HCT116 (cell line): ENCODE data around the gene GSTO1. TPM values are rescaled to one million over a fixed set of nuclear protein-coding genes. Genes with fewer than 3 reads are reported as not detected.

ENCODE experiments used
- ATAC-seq: fragments of 200-7000 bp; cut with Tn5 transposase; 2 replicates; pipeline ENCODE4 v1.9.1; 2020; ENCODE audit warnings: mild to moderate bottlenecking, moderate library complexity
- BruUV-seq: library from RNA; stranded (reverse); fragments of 400-500 nt; replicated peaks from 2 replicates; lab custom pipeline; 2021; lab: Mats Ljungman, UMichigan
- CTCF ChIA-PET: fragments of 300-600 bp; sonication (Branson Sonifier 250); formaldehyde crosslinking; loops from one replicate; lab custom pipeline; 2021; ENCODE audit warnings: antibody characterized with exemption; lab: Charles Lee
- POLR2A ChIA-PET: fragments of 300-600, 350-600 bp; sonication (Branson Sonifier 250); formaldehyde crosslinking; loops from one replicate; lab custom pipeline; 2021; ENCODE audit warnings: antibody characterized with exemption; lab: Charles Lee
- RAD21 ChIA-PET, 2 experiments: fragments of 300-600 bp; sonication (Branson Sonifier 250); formaldehyde crosslinking; loops; one replicate each; lab custom pipeline; 2023; ENCODE audit warnings: low total read pairs in 2 of 2; ENCODE audit not compliant: uncharacterized antibody in 2 of 2, unreplicated experiment in 2 of 2, low non-redundant PET in 1 of 2; lab: Charles Lee
- DNase-seq: peaks from one replicate; pipeline ENCODE4 v3.0.0-alpha.2; 2010; ENCODE audit warnings: low read depth, low spot score
- H2AFZ ChIP-seq: fragments of 200-600 bp; shearing (Covaris generic), sonication (generic); 2 replicates; pipeline ENCODE4 v1.6.1; 2017; ENCODE audit warnings: low read depth, mixed run types, mixed read lengths, antibody characterized with exemption, low read length; ENCODE audit not compliant: poor library complexity, severe bottlenecking
- H3K27ac ChIP-seq: 2 replicates; pipeline ENCODE4 v1.5.1; 2012; ENCODE audit warnings: low read depth, low read length
- H3K27me3 ChIP-seq: fragments of 200-600 bp; sonication (generic); 2 replicates; pipeline ENCODE4 v1.6.1; 2016; ENCODE audit warnings: mixed run types, low read length, mixed read lengths; ENCODE audit not compliant: insufficient read depth
- H3K36me3 ChIP-seq, 2 experiments: fragments of 200-500 bp in 1 of 2; fragments of 200-600 bp in 1 of 2; sonication (Bioruptor generic) in 1 of 2; sonication (generic) in 1 of 2; 2 replicates each; pipeline versions ENCODE4 v1.5.1 to v1.6.1; 2014 to 2016; ENCODE audit warnings: low read length in 2 of 2, inconsistent platforms in 1 of 2, mixed read lengths in 1 of 2, mixed run types in 1 of 2; ENCODE audit not compliant: insufficient read depth in 2 of 2, control insufficient read depth in 1 of 2
- H3K4me1 ChIP-seq, 2 experiments: fragments of 200-600 bp in 1 of 2; sonication (generic) in 1 of 2; 2 replicates each; pipeline versions ENCODE4 v1.5.1 to v1.6.1; 2012 to 2017; ENCODE audit warnings: low read length in 2 of 2, inconsistent platforms in 1 of 2, mild to moderate bottlenecking in 1 of 2, mixed read lengths in 1 of 2, mixed run types in 1 of 2, moderate library complexity in 1 of 2; ENCODE audit not compliant: insufficient read depth in 2 of 2, control insufficient read depth in 1 of 2
- H3K4me2 ChIP-seq: fragments of 200-600 bp; sonication (generic); 2 replicates; pipeline ENCODE4 v1.6.1; 2017; ENCODE audit warnings: mixed run types, low read length, mixed read lengths
- H3K4me3 ChIP-seq, 2 experiments: fragments of 200-600 bp in 1 of 2; sonication (generic) in 1 of 2; replicated peaks in 1 of 2; 2 replicates each; pipeline ENCODE4 v1.5.1; 2011 to 2016; ENCODE audit warnings: low read length in 2 of 2, control low read depth in 1 of 2, low read depth in 1 of 2, mild to moderate bottlenecking in 1 of 2, mixed read lengths in 1 of 2, mixed run types in 1 of 2
- H3K79me2 ChIP-seq: fragments of 200-600 bp; sonication (generic); 2 replicates; pipeline ENCODE4 v1.6.1; 2017; ENCODE audit warnings: mild to moderate bottlenecking, mixed run types, low read length, moderate library complexity, mixed read lengths; ENCODE audit not compliant: insufficient read depth
- H3K9ac ChIP-seq: fragments of 200-600 bp; sonication (generic); 2 replicates; pipeline ENCODE4 v1.6.1; 2016; ENCODE audit warnings: low read length, mixed read lengths
- H3K9me2 ChIP-seq: fragments of 200-600 bp; sonication (generic), shearing (Covaris generic); 2 replicates; pipeline ENCODE4 v1.6.1; 2017; ENCODE audit warnings: mixed run types, mild to moderate bottlenecking, moderate library complexity; ENCODE audit not compliant: insufficient read depth
- H3K9me3 ChIP-seq, 2 experiments: fragments of 200-500 bp in 1 of 2; fragments of 200-600 bp in 1 of 2; sonication (Bioruptor generic) in 1 of 2; sonication (generic) in 1 of 2; 2 replicates each; pipeline ENCODE4 v1.6.1; 2014 to 2017; ENCODE audit warnings: low read length in 2 of 2, mixed read lengths in 2 of 2, inconsistent platforms in 1 of 2, low read depth in 1 of 2, mild to moderate bottlenecking in 1 of 2, mixed run types in 1 of 2, moderate library complexity in 1 of 2; ENCODE audit not compliant: control insufficient read depth in 1 of 2, insufficient read depth in 1 of 2
- H4K20me1 ChIP-seq: fragments of 200-600 bp; sonication (generic), shearing (Covaris generic); 2 replicates; pipeline ENCODE4 v1.6.1; 2017; ENCODE audit warnings: mixed run types, mild to moderate bottlenecking, moderate library complexity; ENCODE audit not compliant: insufficient read depth
- CBX3 ChIP-seq: IDR thresholded peaks from 2 replicates; pipeline ENCODE4 v1.6.1; 2012; ENCODE audit warnings: low read depth
- CEBPB ChIP-seq: IDR thresholded peaks from 2 replicates; pipeline ENCODE4 v1.6.1; 2012; ENCODE audit warnings: low read depth
- ELF1 ChIP-seq: IDR thresholded peaks from 2 replicates; pipeline ENCODE4 v1.6.1; 2012; ENCODE audit warnings: low read depth, borderline replicate concordance
- EZH2 ChIP-seq: fragments of 200-600 bp; sonication (generic); IDR thresholded peaks from 2 replicates; pipeline ENCODE4 v1.6.1; 2017; ENCODE audit warnings: antibody characterized with exemption, mixed run types
- FOSL1 ChIP-seq: IDR thresholded peaks from 2 replicates; pipeline ENCODE4 v1.6.1; 2012; ENCODE audit warnings: low read depth
- JUND ChIP-seq: IDR thresholded peaks from 2 replicates; pipeline ENCODE4 v1.6.1; 2012
- POLR2AphosphoS5 ChIP-seq: IDR thresholded peaks from 2 replicates; pipeline ENCODE4 v1.6.1; 2011; ENCODE audit warnings: mild to moderate bottlenecking, low read depth, low read length, moderate library complexity
- RAD21 ChIP-seq: IDR thresholded peaks from 2 replicates; pipeline ENCODE4 v1.6.1; 2012; ENCODE audit warnings: low read depth, mild to moderate bottlenecking
- SIN3A ChIP-seq: IDR thresholded peaks from 2 replicates; pipeline ENCODE4 v1.6.1; 2012; ENCODE audit warnings: low read depth
- SP1 ChIP-seq: IDR thresholded peaks from 2 replicates; pipeline ENCODE4 v1.6.1; 2012; ENCODE audit warnings: low read depth
- SRF ChIP-seq: IDR thresholded peaks from 2 replicates; pipeline ENCODE4 v1.6.1; 2012; ENCODE audit warnings: low read depth
- YY1 ChIP-seq: IDR thresholded peaks from 2 replicates; pipeline ENCODE4 v1.6.1; 2011; ENCODE audit warnings: low read length, low read depth, moderate library complexity, mild to moderate bottlenecking; ENCODE audit not compliant: insufficient replicate concordance; ENCODE audit errors: extremely low read depth
- ZNF274 ChIP-seq: fragments of 200-500 bp; sonication (Bioruptor generic); IDR thresholded peaks from 2 replicates; pipeline ENCODE4 v1.6.1; 2014; ENCODE audit warnings: mild to moderate bottlenecking, low read depth, low read length, inconsistent platforms
- intact Hi-C: fragments of 100-400 bp; cut with micrococcal nuclease; formaldehyde crosslinking; loops from 2 replicates; pipeline ENCODE4 v1.10.0; 2022
- total RNA-seq: library from RNA; stranded (reverse); gene quantifications from one replicate; pipeline ENCODE4 v1.2.1, GENCODE V29; 2021; ENCODE audit not compliant: unreplicated experiment
- TF ChIP-seq, protein P1 (sequence below): IDR thresholded peaks from 2 replicates; pipeline ENCODE4 v1.6.1; 2012
- TF ChIP-seq, protein P2 (sequence below): IDR thresholded peaks from 2 replicates; pipeline ENCODE4 v1.6.1; 2012; ENCODE audit warnings: low read depth
- TF ChIP-seq, protein P3 (sequence below), 3 experiments: fragments of 200-600 bp in 1 of 3; sonication (generic) in 1 of 3; IDR thresholded peaks in 2 of 3; conservative IDR thresholded peaks in 1 of 3; 2 replicates each; pipeline ENCODE4 v1.5.1; 2012 to 2017; ENCODE audit warnings: low read depth in 2 of 3, low read length in 2 of 3, antibody characterized with exemption in 1 of 3, borderline replicate concordance in 1 of 3, control low read depth in 1 of 3, mild to moderate bottlenecking in 1 of 3, mixed read lengths in 1 of 3, mixed run types in 1 of 3, moderate library complexity in 1 of 3; ENCODE audit not compliant: insufficient read depth in 1 of 3
- TF ChIP-seq, protein P4 (sequence below): IDR thresholded peaks from 2 replicates; pipeline ENCODE4 v1.6.1; 2011; ENCODE audit warnings: mild to moderate bottlenecking, low read length, moderate library complexity; ENCODE audit not compliant: insufficient replicate concordance; ENCODE audit errors: extremely low read depth
- TF ChIP-seq, protein P5 (sequence below): IDR thresholded peaks from 2 replicates; pipeline ENCODE4 v1.6.1; 2012

The GSTO1 gene
- total RNA-seq, 1 experiment from 2014 or later, result 179 TPM

DNA sequence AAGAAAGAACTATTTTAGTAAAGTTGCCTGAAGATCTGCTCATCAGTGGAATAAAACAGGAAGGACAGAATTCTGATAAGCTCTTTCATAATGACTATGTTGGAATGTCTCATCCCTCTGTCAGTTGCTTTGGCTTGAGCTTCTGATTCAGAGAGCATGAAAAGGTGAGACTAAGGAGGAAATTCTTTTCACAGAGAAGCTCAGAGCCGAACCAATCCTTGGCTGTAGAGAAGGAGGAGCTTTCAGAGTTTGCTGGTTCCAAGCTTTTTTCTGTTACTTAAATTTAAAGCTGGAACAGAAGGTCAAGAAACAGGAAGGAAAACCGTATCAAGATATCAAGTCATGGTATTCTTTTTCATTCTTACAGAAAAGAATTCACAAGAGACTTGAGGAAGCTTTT is 38.3 kb downstream of the GSTO1 start:
- Histone ChIP-seq H3K9ac (no peak overlapping the region), H3K27me3 (no peaks in the 10 kb centered on the region), H3K9me3 (no peaks in the 10 kb centered on the region), H3K4me2 (no peak overlapping the region), H3K27ac (no peak overlapping the region), H3K4me3 (no peak overlapping the region), H3K79me2 (peaks cover 41% of the 10 kb centered on the region), H3K36me3 (peaks cover 9 to 11% of the 10 kb centered on the region in 2 experiments; a peak in 3 of 4 replicates), H3K9me2 (no peaks in the 10 kb centered on the region), H4K20me1 (peaks cover 11% of the 10 kb centered on the region; the same call in 1 of the 2 replicates), H2AFZ (no peak overlapping the region), H3K4me1 (peaks cover 3 to 5% of the 10 kb centered on the region in 2 experiments; a peak in 3 of 4 replicates)
- intact Hi-C loops, result loop anchor here (5.0 kb wide), 1 partner anchor 329 kb away; no protein-coding TSS in a partner anchor
- no peak for ATAC-seq
- no peak for TF ChIP-seq CBX3
- no peak for TF ChIP-seq ZNF274
- TF ChIP-seq, protein P1, sequence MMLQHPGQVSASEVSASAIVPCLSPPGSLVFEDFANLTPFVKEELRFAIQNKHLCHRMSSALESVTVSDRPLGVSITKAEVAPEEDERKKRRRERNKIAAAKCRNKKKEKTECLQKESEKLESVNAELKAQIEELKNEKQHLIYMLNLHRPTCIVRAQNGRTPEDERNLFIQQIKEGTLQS, result no peak
- TF ChIP-seq, protein P2, sequence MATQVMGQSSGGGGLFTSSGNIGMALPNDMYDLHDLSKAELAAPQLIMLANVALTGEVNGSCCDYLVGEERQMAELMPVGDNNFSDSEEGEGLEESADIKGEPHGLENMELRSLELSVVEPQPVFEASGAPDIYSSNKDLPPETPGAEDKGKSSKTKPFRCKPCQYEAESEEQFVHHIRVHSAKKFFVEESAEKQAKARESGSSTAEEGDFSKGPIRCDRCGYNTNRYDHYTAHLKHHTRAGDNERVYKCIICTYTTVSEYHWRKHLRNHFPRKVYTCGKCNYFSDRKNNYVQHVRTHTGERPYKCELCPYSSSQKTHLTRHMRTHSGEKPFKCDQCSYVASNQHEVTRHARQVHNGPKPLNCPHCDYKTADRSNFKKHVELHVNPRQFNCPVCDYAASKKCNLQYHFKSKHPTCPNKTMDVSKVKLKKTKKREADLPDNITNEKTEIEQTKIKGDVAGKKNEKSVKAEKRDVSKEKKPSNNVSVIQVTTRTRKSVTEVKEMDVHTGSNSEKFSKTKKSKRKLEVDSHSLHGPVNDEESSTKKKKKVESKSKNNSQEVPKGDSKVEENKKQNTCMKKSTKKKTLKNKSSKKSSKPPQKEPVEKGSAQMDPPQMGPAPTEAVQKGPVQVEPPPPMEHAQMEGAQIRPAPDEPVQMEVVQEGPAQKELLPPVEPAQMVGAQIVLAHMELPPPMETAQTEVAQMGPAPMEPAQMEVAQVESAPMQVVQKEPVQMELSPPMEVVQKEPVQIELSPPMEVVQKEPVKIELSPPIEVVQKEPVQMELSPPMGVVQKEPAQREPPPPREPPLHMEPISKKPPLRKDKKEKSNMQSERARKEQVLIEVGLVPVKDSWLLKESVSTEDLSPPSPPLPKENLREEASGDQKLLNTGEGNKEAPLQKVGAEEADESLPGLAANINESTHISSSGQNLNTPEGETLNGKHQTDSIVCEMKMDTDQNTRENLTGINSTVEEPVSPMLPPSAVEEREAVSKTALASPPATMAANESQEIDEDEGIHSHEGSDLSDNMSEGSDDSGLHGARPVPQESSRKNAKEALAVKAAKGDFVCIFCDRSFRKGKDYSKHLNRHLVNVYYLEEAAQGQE, result no peak
- TF ChIP-seq, protein P3, sequence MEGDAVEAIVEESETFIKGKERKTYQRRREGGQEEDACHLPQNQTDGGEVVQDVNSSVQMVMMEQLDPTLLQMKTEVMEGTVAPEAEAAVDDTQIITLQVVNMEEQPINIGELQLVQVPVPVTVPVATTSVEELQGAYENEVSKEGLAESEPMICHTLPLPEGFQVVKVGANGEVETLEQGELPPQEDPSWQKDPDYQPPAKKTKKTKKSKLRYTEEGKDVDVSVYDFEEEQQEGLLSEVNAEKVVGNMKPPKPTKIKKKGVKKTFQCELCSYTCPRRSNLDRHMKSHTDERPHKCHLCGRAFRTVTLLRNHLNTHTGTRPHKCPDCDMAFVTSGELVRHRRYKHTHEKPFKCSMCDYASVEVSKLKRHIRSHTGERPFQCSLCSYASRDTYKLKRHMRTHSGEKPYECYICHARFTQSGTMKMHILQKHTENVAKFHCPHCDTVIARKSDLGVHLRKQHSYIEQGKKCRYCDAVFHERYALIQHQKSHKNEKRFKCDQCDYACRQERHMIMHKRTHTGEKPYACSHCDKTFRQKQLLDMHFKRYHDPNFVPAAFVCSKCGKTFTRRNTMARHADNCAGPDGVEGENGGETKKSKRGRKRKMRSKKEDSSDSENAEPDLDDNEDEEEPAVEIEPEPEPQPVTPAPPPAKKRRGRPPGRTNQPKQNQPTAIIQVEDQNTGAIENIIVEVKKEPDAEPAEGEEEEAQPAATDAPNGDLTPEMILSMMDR (IDR thresholded peaks at IDR 0.05 in 2 of 3, conservative IDR thresholded peaks at IDR 0.05 in 1 of 3; ENCODE audit: borderline replicate concordance in 1 of 3, insufficient read depth in 1 of 3, low read depth in 2 of 3, low read length in 2 of 3), result no peak
- TF ChIP-seq, protein P4, sequence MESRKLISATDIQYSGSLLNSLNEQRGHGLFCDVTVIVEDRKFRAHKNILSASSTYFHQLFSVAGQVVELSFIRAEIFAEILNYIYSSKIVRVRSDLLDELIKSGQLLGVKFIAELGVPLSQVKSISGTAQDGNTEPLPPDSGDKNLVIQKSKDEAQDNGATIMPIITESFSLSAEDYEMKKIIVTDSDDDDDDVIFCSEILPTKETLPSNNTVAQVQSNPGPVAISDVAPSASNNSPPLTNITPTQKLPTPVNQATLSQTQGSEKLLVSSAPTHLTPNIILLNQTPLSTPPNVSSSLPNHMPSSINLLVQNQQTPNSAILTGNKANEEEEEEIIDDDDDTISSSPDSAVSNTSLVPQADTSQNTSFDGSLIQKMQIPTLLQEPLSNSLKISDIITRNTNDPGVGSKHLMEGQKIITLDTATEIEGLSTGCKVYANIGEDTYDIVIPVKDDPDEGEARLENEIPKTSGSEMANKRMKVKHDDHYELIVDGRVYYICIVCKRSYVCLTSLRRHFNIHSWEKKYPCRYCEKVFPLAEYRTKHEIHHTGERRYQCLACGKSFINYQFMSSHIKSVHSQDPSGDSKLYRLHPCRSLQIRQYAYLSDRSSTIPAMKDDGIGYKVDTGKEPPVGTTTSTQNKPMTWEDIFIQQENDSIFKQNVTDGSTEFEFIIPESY, result no peak
- no peak for TF ChIP-seq JUND
- TF ChIP-seq SIN3A, result no peak
- no peak for TF ChIP-seq EZH2
- no peak for TF ChIP-seq SRF
- no peak for TF ChIP-seq YY1
- TF ChIP-seq FOSL1, result no peak
- TF ChIP-seq POLR2AphosphoS5, result no peak
- no peak for TF ChIP-seq ELF1
- TF ChIP-seq, protein P5, sequence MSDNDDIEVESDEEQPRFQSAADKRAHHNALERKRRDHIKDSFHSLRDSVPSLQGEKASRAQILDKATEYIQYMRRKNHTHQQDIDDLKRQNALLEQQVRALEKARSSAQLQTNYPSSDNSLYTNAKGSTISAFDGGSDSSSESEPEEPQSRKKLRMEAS, result no peak
- no peak for TF ChIP-seq CEBPB
- no peak for TF ChIP-seq RAD21
- no peak for TF ChIP-seq SP1
- no TSS peak for BruUV-seq
- CTCF ChIA-PET, result interaction anchor here (0.7 to 9.9 kb wide), 9 partner anchors 10 to 262 kb away, joined by 3 to 96 read pairs (median 4); partner anchors contain the start of genes CFAP58 and ITPRIP
- RAD21 ChIA-PET, result no interaction called here
- POLR2A ChIA-PET, result no interaction called here
- DNase-seq, result no peak
